HG03442 (cell line): ENCODE results near the gene AKR1B15.
"Not testable (repeated sequence)": the region's sequence is repeated elsewhere in the genome, so short reads cannot be mapped to it uniquely, and the experiment has no call there.

Experiments
- ATAC-seq: cut with Tn5 transposase; IDR thresholded peaks from one replicate; pipeline ENCODE4 v1.9.1; 2021; ENCODE audit warnings: mild to moderate bottlenecking, moderate library complexity; ENCODE audit not compliant: unreplicated experiment

The AKR1B15 gene

GRCh38 chr7:134532180-134532953 lies 16.5 kb upstream of the AKR1B15 start:
- no peak for ATAC-seq

GRCh38 chr7:134532954-134533218 lies 16.0 kb upstream of the AKR1B15 start:
- ATAC-seq = no peak

GRCh38 chr7:134533288-134533771 lies 15.6 kb upstream of the AKR1B15 start:
- no peak for ATAC-seq

- no peak for ATAC-seq
Measured at GRCh38 chr7:134534633-134535032, 14.3 kb upstream of the AKR1B15 start.

DNA sequence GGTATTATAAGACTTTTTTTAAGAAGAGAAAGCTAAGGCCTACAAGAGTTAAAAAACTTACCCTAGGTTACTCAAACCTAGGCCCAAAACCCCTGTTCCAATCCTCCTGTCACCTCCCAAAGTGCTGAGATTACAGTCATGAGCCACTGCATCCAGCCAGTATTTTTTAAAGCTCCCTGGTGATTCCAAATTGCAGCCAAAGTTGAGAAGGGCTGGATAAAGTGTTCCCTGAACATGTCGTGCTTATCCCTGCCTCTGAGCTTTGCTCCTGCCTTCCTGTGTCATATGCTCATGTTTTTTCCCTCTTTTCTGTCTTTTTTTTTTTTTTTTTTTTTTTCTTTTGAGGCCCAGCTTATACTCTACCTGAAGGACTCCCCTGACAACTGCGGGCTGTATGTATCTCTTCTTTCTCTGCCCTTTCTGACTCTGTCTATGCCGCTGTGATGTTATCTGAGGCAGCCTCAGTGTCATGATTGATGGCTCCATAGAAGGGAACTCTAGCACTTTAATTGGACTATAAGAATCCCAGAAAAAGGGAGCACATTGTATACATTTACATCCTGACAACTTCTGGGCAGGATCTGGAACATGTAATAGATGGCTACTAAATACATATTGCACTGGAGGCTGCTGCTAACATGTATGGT lies 13.5 kb upstream of the AKR1B15 start:
- no peak for ATAC-seq

GRCh38 chr7:134535919-134536299 lies 13.0 kb upstream of the AKR1B15 start:
- ATAC-seq = no peak

DNA sequence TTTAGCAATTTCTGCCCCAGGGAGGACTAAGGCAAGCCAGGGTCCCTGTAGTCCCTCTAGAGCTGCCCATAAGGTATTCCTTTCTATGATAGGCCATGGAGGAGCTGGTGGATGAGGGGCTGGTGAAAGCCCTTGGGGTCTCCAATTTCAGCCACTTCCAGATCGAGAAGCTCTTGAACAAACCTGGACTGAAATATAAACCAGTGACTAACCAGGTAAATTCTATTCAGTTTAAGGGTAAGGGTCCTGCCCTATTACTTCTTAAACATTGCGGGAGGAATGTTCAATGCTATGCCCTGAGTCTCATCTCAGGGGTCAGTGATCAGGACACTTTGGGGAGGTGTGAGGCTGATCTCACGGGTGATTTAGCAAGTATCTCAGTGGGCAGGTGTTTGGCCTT lies 12.4 kb upstream of the AKR1B15 start:
- ATAC-seq = not testable (repeated sequence)

DNA sequence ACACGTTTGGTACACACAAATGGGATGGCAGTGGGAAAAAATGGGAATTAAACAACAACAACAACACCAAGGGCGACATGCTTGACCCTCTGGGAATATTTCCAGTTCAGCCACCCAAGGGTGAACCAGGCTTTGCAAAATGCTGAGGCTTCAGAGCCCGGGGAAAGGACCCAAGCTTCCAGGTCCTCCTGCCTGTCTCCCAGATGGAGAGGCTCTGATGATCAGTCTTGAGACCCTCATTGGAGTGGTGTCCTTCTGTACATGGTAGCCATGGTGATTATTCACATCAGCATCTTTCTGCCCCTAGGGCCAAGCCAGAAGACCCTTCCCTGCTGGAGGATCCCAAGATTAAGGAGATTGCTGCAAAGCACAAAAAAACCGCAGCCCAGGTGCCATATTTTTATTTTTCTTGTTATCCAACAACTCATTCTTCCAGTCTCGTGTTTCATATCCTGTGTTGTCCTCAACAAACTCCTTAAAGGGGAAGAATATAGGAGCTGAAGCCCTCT lies 11.6 kb upstream of the AKR1B15 start:
- not testable (repeated sequence) for ATAC-seq

GRCh38 chr7:134539380-134540004 lies 9.4 kb upstream of the AKR1B15 start:
- ATAC-seq = no peak

DNA sequence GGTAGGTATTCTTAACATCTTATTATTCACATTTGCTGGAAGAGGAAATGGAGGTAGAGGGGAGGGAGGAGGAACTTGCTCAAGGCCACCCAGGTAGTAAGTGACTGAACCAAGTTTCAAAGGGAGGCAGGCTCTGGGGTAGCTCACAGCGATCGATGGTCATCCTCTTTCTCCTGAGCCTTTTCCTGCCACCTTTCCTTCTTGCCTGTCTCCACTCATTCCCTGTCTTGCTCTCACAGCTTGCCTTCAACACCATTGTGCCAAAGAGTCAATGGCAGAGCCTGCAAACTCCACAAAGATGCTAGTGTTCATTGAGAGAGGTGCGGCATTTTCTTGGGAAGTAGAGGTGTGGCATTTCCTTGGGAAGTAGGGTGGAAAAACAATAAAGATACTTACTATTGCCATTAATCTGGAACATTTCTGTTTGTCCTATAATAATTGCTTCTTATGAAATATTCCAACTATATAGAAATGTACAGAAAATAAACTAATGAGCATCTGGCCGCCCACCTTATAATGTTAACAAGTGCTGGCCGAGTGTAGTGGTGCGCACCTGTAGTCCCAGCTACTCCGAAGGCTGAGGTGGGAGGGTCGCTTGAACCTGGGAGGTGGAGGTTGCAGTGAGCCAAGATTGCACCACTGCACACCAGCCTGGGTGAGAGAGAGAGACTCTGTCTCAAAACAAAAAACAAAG lies 7.3 kb upstream of the AKR1B15 start:
- not testable (repeated sequence) for ATAC-seq

- ATAC-seq = no peak
Measured at GRCh38 chr7:134542195-134542771, 6.6 kb upstream of the AKR1B15 start.

- ATAC-seq = no peak
Measured at GRCh38 chr7:134545380-134545779, 3.5 kb upstream of the AKR1B15 start.

DNA sequence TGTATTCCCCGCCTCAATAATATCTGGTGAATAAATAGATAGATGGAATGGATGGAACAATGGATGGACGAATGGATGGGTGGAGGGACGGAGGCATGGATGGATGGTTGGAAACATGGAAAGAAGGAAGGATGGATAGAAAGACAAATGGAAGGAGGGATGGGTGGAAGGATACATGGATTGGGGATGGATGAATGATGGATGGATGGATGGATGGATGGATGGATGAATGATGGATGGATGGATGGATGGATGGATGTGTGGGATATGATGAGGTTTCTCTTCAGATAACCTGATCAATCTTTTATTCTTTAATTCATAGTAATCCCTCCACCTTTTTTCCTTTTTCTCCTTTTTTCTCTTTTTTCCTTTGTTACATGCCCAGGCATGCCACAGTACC lies 3.0 kb upstream of the AKR1B15 start:
- ATAC-seq = no peak

DNA sequence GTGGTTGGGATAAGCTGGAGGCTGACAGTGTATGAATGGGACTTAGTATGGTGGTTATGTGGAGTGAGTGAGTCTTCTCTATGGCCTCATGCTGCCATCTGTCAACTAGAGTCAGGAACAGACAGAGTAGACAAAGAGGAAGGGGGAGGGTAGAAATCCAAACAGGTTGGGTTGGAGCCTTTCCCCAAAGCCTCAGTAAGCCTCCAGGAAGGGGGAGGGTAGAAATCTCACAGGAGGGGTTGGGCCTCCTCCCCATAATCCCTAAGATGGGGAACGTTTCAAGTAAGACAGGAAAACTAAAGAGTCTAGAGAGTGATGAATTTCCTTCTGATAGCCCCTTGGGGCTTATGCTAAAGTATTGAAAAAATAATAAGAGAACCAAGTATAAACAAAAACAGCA lies 2.0 kb upstream of the AKR1B15 start:
- no peak for ATAC-seq

DNA sequence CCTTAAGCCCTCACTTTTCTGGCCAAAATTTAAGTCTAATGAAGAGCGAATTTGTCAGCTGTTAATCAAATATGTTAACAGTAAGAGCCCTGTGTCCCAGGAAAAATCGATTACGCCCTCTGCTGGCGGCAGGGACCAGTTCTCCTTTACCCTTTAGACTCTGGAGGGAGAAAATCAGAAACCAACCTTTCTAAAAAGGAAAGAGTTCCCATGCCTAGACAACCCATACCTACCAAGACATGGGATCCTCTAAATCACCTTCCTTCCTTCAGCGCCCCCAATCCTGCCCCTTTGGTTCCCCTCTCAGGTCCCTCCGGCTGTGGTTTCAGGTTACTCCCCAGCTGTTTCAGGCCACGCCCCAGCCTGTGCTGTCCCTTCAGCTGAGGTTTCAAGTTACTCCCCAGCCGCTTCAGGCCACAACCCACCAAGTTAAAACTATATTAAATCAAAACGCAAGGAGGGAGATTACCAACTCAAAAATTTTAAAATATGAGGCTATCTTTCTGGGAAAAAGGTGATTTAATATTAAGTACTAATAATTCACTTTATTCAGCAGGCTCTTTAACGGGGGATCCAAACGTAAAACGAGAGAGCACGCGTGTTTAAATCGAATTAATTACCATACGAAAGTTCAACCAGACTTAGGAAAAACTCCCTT lies 1.4 kb upstream of the AKR1B15 start:
- peak; percentile 60 for ATAC-seq

- no peak for ATAC-seq
Measured at GRCh38 chr7:134549366-134549765, 456 bp downstream of the AKR1B15 start.

DNA sequence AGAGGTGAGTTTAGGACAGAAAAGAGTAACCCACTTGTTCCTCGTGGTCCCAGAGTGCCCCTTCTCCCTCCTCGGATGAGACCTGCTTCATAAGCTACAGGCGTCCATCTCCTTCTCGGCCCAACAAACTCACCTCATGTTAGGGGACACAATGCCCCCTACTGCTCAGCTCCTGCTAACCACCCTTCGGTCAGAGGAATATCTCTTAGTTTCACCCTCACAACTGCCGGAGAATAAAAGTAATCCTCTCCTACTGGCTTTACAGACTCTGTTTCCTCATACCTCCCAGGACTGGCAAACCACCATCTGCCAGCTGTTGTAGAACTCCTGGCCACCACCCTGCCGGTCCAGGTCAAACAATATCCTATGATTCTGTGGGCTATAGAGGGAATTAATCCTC lies 3.2 kb downstream of the AKR1B15 start:
- no peak for ATAC-seq

GRCh38 chr7:134553976-134554375 lies 5.1 kb downstream of the AKR1B15 start:
- ATAC-seq = no peak

DNA sequence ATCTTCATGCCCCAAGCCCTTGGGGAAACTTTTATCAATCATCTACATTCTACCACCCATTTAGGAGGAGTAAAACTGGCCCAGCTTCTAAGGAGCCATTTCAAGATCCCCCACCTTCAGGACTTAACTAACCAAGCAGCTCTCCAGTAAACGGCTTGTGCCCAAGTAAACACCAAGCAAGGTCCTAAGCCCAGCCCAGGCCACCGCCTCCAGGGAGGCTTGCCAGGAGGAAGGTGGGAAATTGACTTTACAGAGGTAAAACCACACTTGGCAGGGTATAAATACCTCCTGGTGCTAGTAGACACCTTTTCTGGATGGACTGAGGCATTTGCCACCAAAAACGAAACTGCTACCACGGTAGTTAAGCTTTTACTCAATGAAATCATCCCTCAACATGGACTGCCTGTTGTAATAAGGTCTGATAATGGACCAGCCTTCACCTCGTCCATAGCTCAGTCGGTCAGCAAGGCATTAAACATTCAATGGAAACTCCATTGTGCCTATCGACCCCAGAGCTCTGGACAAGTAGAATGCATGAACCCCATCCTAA lies 5.6 kb downstream of the AKR1B15 start:
- ATAC-seq = no peak

DNA sequence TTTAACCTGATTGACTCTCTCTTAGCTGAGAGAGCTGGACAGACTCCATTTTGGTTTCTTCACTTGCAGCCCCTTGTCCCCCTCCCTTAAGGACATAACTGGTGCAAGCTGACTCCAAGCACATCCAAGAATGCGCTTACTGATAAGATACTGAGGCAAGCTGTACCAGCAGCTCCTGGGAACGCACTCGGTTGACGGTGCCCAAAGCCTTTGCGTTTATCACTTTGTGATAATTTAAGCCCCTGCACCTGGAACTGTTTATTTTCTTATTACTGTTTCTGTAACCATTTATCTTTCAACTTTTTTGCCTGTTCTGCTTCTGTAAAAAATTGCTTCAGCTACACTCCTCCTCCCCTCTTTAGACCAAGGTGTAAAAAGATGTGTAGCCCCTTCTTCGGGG lies 8.5 kb downstream of the AKR1B15 start:
- ATAC-seq = no peak
